K562 (cell line): ENCODE data around the gene PARP9. TPM values are rescaled to one million over a fixed set of nuclear protein-coding genes. Genes with fewer than 3 reads are reported as not detected.

Source experiments
- ATAC-seq: fragments of 200-7000 bp; cut with Tn5 transposase; 3 replicates; pipeline ENCODE4 v1.9.1; 2020; ENCODE audit warnings: moderate library complexity
- BruUV-seq: library from RNA; stranded (reverse); fragments of 400-500 nt; replicated peaks from 2 replicates; lab custom pipeline; 2021; lab: Mats Ljungman, UMichigan
- CTCF ChIA-PET: fragments of 300-600 bp; formaldehyde crosslinking; extraction: SDS; loops from one replicate; lab custom pipeline; 2021; ENCODE audit warnings: low intra/inter-chr PET ratio; lab: Yijun Ruan, JAX
- POLR2A ChIA-PET: fragments of 300-600, 350-650 bp; sonication (Branson Sonifier 250); formaldehyde crosslinking; extraction: SDS; loops from one replicate; lab custom pipeline; 2021; ENCODE audit warnings: antibody characterized with exemption, inconsistent platforms; lab: Yijun Ruan, JAX
- DNase-seq, 4 experiments: peaks; one replicate each; pipeline versions ENCODE4 v3.0.0 to v3.0.0-alpha.2; 2011 to 2018; ENCODE audit warnings: low spot score in 3 of 4, mixed read lengths in 3 of 4; ENCODE audit errors: extremely low read depth in 1 of 4
- FAIRE-seq: peaks from 2 replicates; lab custom pipeline; 2011; peaks lifted over from hg19 to GRCh38; lab: Jason Lieb, UNC
- H2AFZ ChIP-seq: 2 replicates; pipeline ENCODE4 v1.6.0; 2011; ENCODE audit warnings: low read depth, low read length, control low read depth, inconsistent platforms
- H3K27ac ChIP-seq: fragments of 200-600 bp; 3 replicates; pipeline ENCODE4 v1.8.0; 2011; ENCODE audit warnings: low read depth, mild to moderate bottlenecking, control low read depth, inconsistent platforms, low read length, moderate library complexity, mixed read lengths; ENCODE audit errors: extremely low read depth
- H3K27me3 ChIP-seq, 2 experiments: fragments of 300-600 bp in 1 of 2; 2 replicates in 1 of 2; 3 replicates in 1 of 2; pipeline versions ENCODE4 v1.6.0 to v1.8.0; 2011; ENCODE audit warnings: inconsistent platforms in 2 of 2, low read length in 2 of 2, mild to moderate bottlenecking in 1 of 2, mixed read lengths in 1 of 2, moderate library complexity in 1 of 2; ENCODE audit not compliant: control insufficient read depth in 2 of 2, insufficient read depth in 2 of 2
- H3K36me3 ChIP-seq: fragments of 300-600 bp; 3 replicates; pipeline ENCODE4 v1.8.0; 2011; ENCODE audit warnings: mild to moderate bottlenecking, low read length, inconsistent platforms; ENCODE audit not compliant: control insufficient read depth, insufficient read depth
- H3K4me1 ChIP-seq, 2 experiments: fragments of 200-600 bp in 1 of 2; replicated peaks in 1 of 2; 2 replicates in 1 of 2; 3 replicates in 1 of 2; pipeline versions ENCODE4 v1.5.1 to v1.8.0; 2011; ENCODE audit warnings: inconsistent platforms in 2 of 2, low read length in 2 of 2, mild to moderate bottlenecking in 1 of 2, mixed read lengths in 1 of 2, moderate library complexity in 1 of 2; ENCODE audit not compliant: control insufficient read depth in 2 of 2, insufficient read depth in 2 of 2
- H3K4me2 ChIP-seq: 2 replicates; pipeline ENCODE4 v1.6.1; 2011; ENCODE audit warnings: low read length, control low read depth, inconsistent platforms, mixed read lengths; ENCODE audit not compliant: insufficient read depth
- H3K4me3 ChIP-seq: fragments of 200-600 bp; sonication (generic), shearing (Covaris generic); 2 replicates; pipeline ENCODE4 v1.5.1; 2016; ENCODE audit warnings: control low read depth, inconsistent platforms
- H3K79me2 ChIP-seq: fragments of 200-600 bp; 3 replicates; pipeline ENCODE4 v1.8.0; 2011; ENCODE audit warnings: low read length, inconsistent platforms; ENCODE audit not compliant: control insufficient read depth, insufficient read depth
- H3K9ac ChIP-seq, 2 experiments: 2 replicates each; pipeline versions ENCODE4 v1.6.0 to v1.6.1; 2011; ENCODE audit warnings: low read depth in 2 of 2, low read length in 2 of 2, control low read depth in 1 of 2, inconsistent platforms in 1 of 2, mild to moderate bottlenecking in 1 of 2, mixed read lengths in 1 of 2; ENCODE audit not compliant: insufficient read depth in 1 of 2
- H3K9me1 ChIP-seq: one replicate; pipeline ENCODE4 v1.6.0; 2011; ENCODE audit warnings: inconsistent platforms, mild to moderate bottlenecking, low read length, moderate library complexity; ENCODE audit not compliant: control insufficient read depth, insufficient read depth
- H3K9me3 ChIP-seq: replicated peaks from 2 replicates; pipeline ENCODE4 v1.5.1; 2011; ENCODE audit warnings: low read depth, low read length, inconsistent platforms; ENCODE audit not compliant: control insufficient read depth, insufficient read depth
- H4K20me1 ChIP-seq: replicated peaks from 2 replicates; pipeline ENCODE4 v1.6.1; 2011; ENCODE audit warnings: low read length, inconsistent platforms, mixed read lengths; ENCODE audit not compliant: control insufficient read depth, insufficient read depth
- CREB3L1 ChIP-seq: fragments of 450-650 bp; IDR thresholded peaks from 2 replicates; pipeline ENCODE4 v1.6.1; 2014; ENCODE audit warnings: low read depth, mild to moderate bottlenecking, moderate library complexity, borderline replicate concordance
- FOXK2 ChIP-seq, 2 experiments: fragments of 450-650 bp; IDR thresholded peaks in 1 of 2; conservative IDR thresholded peaks in 1 of 2; 2 replicates each; pipeline ENCODE4 v1.6.1; 2016; ENCODE audit warnings: low read depth in 2 of 2, mild to moderate bottlenecking in 1 of 2
- HES1 ChIP-seq: fragments of 450-650 bp; IDR thresholded peaks from 2 replicates; pipeline ENCODE4 v1.6.1; 2016; ENCODE audit warnings: low read depth, mild to moderate bottlenecking, moderate library complexity
- IFI16 ChIP-seq: fragments of 250-450 bp; sonication (Bioruptor Pico); IDR thresholded peaks from 2 replicates; pipeline ENCODE4 v2.1.2; 2022; ENCODE audit warnings: mild to moderate bottlenecking, inconsistent platforms
- KLF10 ChIP-seq: fragments of 250-450 bp; sonication (Bioruptor Pico); IDR thresholded peaks from 2 replicates; pipeline ENCODE4 v1.6.1; 2021; ENCODE audit warnings: matching md5 sums
- NR2C2 ChIP-seq, 2 experiments: fragments of 200-800 bp in 1 of 2; sonication (Bioruptor generic) in 1 of 2; sonication (generic) in 1 of 2; formaldehyde crosslinking in 1 of 2; IDR thresholded peaks; 2 replicates each; pipeline versions ENCODE4 v1.6.1 to v1.8.0; 2016 to 2022; ENCODE audit warnings: mild to moderate bottlenecking in 1 of 2, missing compliant biosample characterization in 1 of 2, missing genetic modification characterization in 1 of 2, missing genetic modification reagents in 1 of 2
- SP2 ChIP-seq: IDR thresholded peaks from 2 replicates; pipeline ENCODE4 v1.6.1; 2011; ENCODE audit warnings: mild to moderate bottlenecking, low read depth, low read length, moderate library complexity; ENCODE audit not compliant: poor library complexity, severe bottlenecking; ENCODE audit errors: extremely low read depth
- ZNF780A ChIP-seq: fragments of 250-450 bp; sonication (Bioruptor Pico); IDR thresholded peaks from 2 replicates; pipeline ENCODE4 v1.5.0; 2021; ENCODE audit warnings: mild to moderate bottlenecking
- WGBS: fragments of 100-300 bp; shearing (Covaris generic); methylation state at CpG from one replicate; pipeline ENCODE4 v1.1.6; 2016; ENCODE audit warnings: low coverage, mixed read lengths; ENCODE audit not compliant: insufficient coverage; ENCODE audit errors: missing lambda C conversion rate; 5-methylcytosine and 5-hydroxymethylcytosine counted together
- in situ Hi-C: fragments of 300-500 bp; cut with MboI; formaldehyde crosslinking; loops from 4 replicates; pipeline ENCODE4 v1.15.0; 2018; ENCODE audit warnings: inconsistent platforms, mixed read lengths
- intact Hi-C: fragments of 100-400 bp; cut with micrococcal nuclease; formaldehyde crosslinking; loops from 2 replicates; pipeline ENCODE4 v1.14.2; 2022
- polyA plus RNA-seq, 8 experiments: library from polyadenylated mRNA; depleted of rRNA in 4 of 8; stranded (reverse) in 5 of 8; unstranded in 3 of 8; fragments of >200 nt; fragmentation: Nextera tagmentation in 2 of 8; fragmentation: Illumina TruSeq in 1 of 8; extraction: Ambion mirVana in 2 of 8; extraction: Trizol in 1 of 8; gene quantifications; 2 replicates each; pipeline versions ENCODE4 v1.2.1 to v1.2.3, GENCODE V29; 2011 to 2014; ENCODE audit warnings: inconsistent platforms in 1 of 8, missing spikeins in 1 of 8
- total RNA-seq, 7 experiments: library from RNA; depleted of rRNA in 6 of 7; stranded (reverse); fragments of >200 nt in 6 of 7; fragmentation: Illumina TruSeq in 2 of 7; extraction: Trizol in 2 of 7; gene quantifications; 2 replicates each; pipeline versions ENCODE4 v1.2.1 to v1.2.3, GENCODE V29; 2011 to 2021; ENCODE audit warnings: low replicate concordance in 1 of 7
- TF ChIP-seq, protein P1 (sequence below), 2 experiments: fragments of 200-800 bp in 1 of 2; sonication (Bioruptor generic) in 1 of 2; sonication (generic) in 1 of 2; formaldehyde crosslinking in 1 of 2; IDR thresholded peaks in 1 of 2; conservative IDR thresholded peaks in 1 of 2; 2 replicates each; pipeline versions ENCODE4 v1.5.0 to v1.6.1; 2016 to 2020; ENCODE audit warnings: missing compliant biosample characterization in 1 of 2, missing genetic modification characterization in 1 of 2, missing genetic modification reagents in 1 of 2
- TF ChIP-seq, protein P2 (sequence below): fragments of 200-800 bp; sonication (Bioruptor generic); IDR thresholded peaks from 2 replicates; pipeline ENCODE4 v1.6.1; 2016; ENCODE audit warnings: missing genetic modification characterization, missing compliant biosample characterization

PARP9 gene
- total and polyA plus RNA-seq, 9 of the 15 experiments (the other 6 are each of a cell fraction or from before 2014, with no cell fraction given) = 2.1 to 4.8 (median 3.4) TPM

DNA sequence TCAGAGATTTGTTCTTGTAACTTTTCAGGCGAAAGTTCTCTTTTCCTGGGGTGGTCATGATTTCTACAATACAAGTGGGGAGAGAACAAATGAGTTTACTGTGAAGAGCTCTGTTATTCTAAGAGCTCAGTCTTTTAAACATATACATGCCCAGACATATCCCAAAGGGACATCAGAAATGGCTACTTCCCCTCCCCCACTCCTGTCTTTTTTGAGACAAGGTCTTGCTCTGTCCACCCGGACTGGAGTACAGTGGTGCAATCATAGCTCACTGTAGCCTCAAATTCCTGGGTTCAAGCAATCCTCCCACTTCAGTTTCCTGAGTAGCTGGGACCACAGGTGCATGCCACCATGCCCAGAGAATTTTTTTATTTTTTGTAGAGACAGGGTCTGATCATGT is 67.6 kb downstream of the PARP9 start (continued):
- TF ChIP-seq, protein P1, sequence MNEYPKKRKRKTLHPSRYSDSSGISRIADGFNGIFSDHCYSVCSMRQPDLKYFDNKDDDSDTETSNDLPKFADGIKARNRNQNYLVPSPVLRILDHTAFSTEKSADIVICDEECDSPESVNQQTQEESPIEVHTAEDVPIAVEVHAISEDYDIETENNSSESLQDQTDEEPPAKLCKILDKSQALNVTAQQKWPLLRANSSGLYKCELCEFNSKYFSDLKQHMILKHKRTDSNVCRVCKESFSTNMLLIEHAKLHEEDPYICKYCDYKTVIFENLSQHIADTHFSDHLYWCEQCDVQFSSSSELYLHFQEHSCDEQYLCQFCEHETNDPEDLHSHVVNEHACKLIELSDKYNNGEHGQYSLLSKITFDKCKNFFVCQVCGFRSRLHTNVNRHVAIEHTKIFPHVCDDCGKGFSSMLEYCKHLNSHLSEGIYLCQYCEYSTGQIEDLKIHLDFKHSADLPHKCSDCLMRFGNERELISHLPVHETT (CRISPR knock-in tag; conservative IDR thresholded peaks at IDR 0.05 in 1 of 2, IDR thresholded peaks at IDR 0.05 in 1 of 2) = no peak
- TF ChIP-seq NR2C2 (CRISPR knock-in tag; IDR thresholded peaks at IDR 0.05) = no peak
- no peak for TF ChIP-seq NR2C2 (tag; IDR thresholded peaks at IDR 0.05)
- no peak for TF ChIP-seq KLF10
- no peak for TF ChIP-seq SP2

DNA sequence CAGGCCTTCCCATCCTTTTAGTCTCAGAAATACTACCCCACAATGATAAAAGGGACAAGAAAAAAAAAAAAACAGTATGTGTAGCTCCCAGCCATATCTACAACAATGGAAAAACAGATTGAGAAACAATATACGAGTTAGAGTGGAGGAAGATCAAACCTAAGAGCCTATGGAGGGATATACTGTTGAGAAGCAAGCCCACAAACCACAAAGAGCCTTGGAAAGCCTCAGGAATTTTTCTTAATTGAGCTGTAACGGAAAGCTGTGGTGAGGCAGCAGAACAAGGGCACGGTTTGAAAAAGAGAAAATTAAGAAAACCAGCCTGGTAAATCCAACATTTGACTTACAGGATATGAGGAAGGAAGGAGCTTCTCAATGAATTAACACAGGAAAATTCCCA is 70.8 kb downstream of the PARP9 start:
- DNase-seq = no peak
- Histone ChIP-seq H3K27me3 (no peaks in the 10 kb centered on the region), H3K4me1 (peaks cover 0 to 1% of the 10 kb centered on the region in 2 experiments; a peak in 2 of 5 replicates), H3K4me3 (no peak overlapping the region), H3K79me2 (peaks cover 20% of the 10 kb centered on the region), H3K36me3 (peaks cover 56% of the 10 kb centered on the region; the same call in 2 of the 3 replicates), H3K27ac (no peak overlapping the region), H3K4me2 (no peak overlapping the region), H4K20me1 (0 out of 2 replicates have a peak, but pooled peaks cover 9% of the 10 kb centered on the region), H3K9me3 (no peaks in the 10 kb centered on the region), H3K9me1 (no peaks in the 10 kb centered on the region), H2AFZ (no peak overlapping the region), H3K9ac (no peak overlapping the region)
- CTCF ChIA-PET = no interaction called here
- in situ Hi-C loops = no loop called here
- intact Hi-C loops = no loop called here
- no TSS peak for BruUV-seq
- WGBS = 86% methylated on average over 3 of the region's 3 CpGs
- POLR2A ChIA-PET = interaction anchor here (1.0 kb wide), 1 partner anchor 9 kb away, joined by 3 read pairs; no protein-coding TSS in a partner anchor
- ATAC-seq = no peak
- no peak for FAIRE-seq
- no peak for TF ChIP-seq FOXK2 (conservative IDR thresholded peaks at IDR 0.05 in 1 of 2, IDR thresholded peaks at IDR 0.05 in 1 of 2; ENCODE audit: low read depth in 2 of 2)
- TF ChIP-seq IFI16 (CRISPR knock-in tag) = no peak
- no peak for TF ChIP-seq CREB3L1
- TF ChIP-seq, protein P2, sequence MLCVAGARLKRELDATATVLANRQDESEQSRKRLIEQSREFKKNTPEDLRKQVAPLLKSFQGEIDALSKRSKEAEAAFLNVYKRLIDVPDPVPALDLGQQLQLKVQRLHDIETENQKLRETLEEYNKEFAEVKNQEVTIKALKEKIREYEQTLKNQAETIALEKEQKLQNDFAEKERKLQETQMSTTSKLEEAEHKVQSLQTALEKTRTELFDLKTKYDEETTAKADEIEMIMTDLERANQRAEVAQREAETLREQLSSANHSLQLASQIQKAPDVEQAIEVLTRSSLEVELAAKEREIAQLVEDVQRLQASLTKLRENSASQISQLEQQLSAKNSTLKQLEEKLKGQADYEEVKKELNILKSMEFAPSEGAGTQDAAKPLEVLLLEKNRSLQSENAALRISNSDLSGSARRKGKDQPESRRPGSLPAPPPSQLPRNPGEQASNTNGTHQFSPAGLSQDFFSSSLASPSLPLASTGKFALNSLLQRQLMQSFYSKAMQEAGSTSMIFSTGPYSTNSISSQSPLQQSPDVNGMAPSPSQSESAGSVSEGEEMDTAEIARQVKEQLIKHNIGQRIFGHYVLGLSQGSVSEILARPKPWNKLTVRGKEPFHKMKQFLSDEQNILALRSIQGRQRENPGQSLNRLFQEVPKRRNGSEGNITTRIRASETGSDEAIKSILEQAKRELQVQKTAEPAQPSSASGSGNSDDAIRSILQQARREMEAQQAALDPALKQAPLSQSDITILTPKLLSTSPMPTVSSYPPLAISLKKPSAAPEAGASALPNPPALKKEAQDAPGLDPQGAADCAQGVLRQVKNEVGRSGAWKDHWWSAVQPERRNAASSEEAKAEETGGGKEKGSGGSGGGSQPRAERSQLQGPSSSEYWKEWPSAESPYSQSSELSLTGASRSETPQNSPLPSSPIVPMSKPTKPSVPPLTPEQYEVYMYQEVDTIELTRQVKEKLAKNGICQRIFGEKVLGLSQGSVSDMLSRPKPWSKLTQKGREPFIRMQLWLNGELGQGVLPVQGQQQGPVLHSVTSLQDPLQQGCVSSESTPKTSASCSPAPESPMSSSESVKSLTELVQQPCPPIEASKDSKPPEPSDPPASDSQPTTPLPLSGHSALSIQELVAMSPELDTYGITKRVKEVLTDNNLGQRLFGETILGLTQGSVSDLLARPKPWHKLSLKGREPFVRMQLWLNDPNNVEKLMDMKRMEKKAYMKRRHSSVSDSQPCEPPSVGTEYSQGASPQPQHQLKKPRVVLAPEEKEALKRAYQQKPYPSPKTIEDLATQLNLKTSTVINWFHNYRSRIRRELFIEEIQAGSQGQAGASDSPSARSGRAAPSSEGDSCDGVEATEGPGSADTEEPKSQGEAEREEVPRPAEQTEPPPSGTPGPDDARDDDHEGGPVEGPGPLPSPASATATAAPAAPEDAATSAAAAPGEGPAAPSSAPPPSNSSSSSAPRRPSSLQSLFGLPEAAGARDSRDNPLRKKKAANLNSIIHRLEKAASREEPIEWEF (CRISPR knock-in tag) = no peak
- no peak for TF ChIP-seq HES1
- TF ChIP-seq ZNF780A (CRISPR knock-in tag) = no peak
